HepG2 (cell line): ENCODE results near the gene HMGB2. TPM values are rescaled to one million over a fixed set of nuclear protein-coding genes. Genes with fewer than 3 reads are reported as not detected.

Experiments used
- ARNT ChIP-seq: fragments of 450-650 bp; IDR thresholded peaks from 2 replicates; pipeline ENCODE4 v1.6.1; 2017
- ATF5 ChIP-seq: sonication (generic); formaldehyde crosslinking; IDR thresholded peaks from 2 replicates; pipeline ENCODE4 v1.4.0; 2020; ENCODE audit warnings: mild to moderate bottlenecking, low read depth, missing genetic modification reagents
- CREM ChIP-seq, 2 experiments: sonication (generic) in 1 of 2; formaldehyde crosslinking in 1 of 2; IDR thresholded peaks; 2 replicates each; pipeline versions ENCODE4 v1.4.0 to v1.6.1; 2016 to 2020; ENCODE audit warnings: antibody characterized with exemption in 1 of 2, mild to moderate bottlenecking in 1 of 2, missing genetic modification reagents in 1 of 2
- GATAD2A ChIP-seq: IDR thresholded peaks from 2 replicates; pipeline ENCODE4 v1.6.1; 2016
- HMGXB4 ChIP-seq, 2 experiments: sonication (generic) in 1 of 2; formaldehyde crosslinking in 1 of 2; IDR thresholded peaks; 2 replicates each; pipeline versions ENCODE4 v1.4.0 to v1.6.1; 2018 to 2020; ENCODE audit warnings: missing genetic modification reagents in 2 of 2, borderline replicate concordance in 1 of 2, low read depth in 1 of 2, mild to moderate bottlenecking in 1 of 2, missing biosample characterization in 1 of 2
- HOXD1 ChIP-seq: sonication (generic); formaldehyde crosslinking; IDR thresholded peaks from 2 replicates; pipeline ENCODE4 v1.5.0; 2020; ENCODE audit warnings: missing genetic modification reagents
- KLF12 ChIP-seq: sonication (generic); formaldehyde crosslinking; IDR thresholded peaks from 2 replicates; pipeline ENCODE4 v1.4.0; 2020; ENCODE audit warnings: missing genetic modification reagents, borderline replicate concordance
- KLF16 ChIP-seq, 2 experiments: sonication (generic) in 1 of 2; formaldehyde crosslinking in 1 of 2; IDR thresholded peaks; 2 replicates each; pipeline versions ENCODE4 v1.6.1 to v1.8.0; 2016 to 2023; ENCODE audit warnings: missing genetic modification reagents in 2 of 2, missing compliant biosample characterization in 1 of 2
- MBD4 ChIP-seq: IDR thresholded peaks from 2 replicates; pipeline ENCODE4 v1.6.1; 2012; ENCODE audit warnings: low read length, inconsistent platforms, borderline replicate concordance
- MIER3 ChIP-seq: IDR thresholded peaks from 2 replicates; pipeline ENCODE4 v1.6.1; 2016; ENCODE audit warnings: missing compliant biosample characterization, borderline replicate concordance
- MLX ChIP-seq: IDR thresholded peaks from 2 replicates; pipeline ENCODE4 v1.6.1; 2016
- TEAD2 ChIP-seq: sonication (generic); formaldehyde crosslinking; IDR thresholded peaks from 2 replicates; pipeline ENCODE4 v1.9.0; 2021; ENCODE audit warnings: missing genetic modification reagents
- TMF1 ChIP-seq: sonication (generic); formaldehyde crosslinking; IDR thresholded peaks from 2 replicates; pipeline ENCODE4 v1.8.1; 2022; ENCODE audit warnings: low read depth, missing genetic modification reagents
- UBTF ChIP-seq: sonication (generic); formaldehyde crosslinking; IDR thresholded peaks from 2 replicates; pipeline ENCODE4 v1.4.0; 2020; ENCODE audit warnings: mild to moderate bottlenecking, missing genetic modification reagents
- ZBTB26 ChIP-seq: IDR thresholded peaks from 2 replicates; pipeline ENCODE4 v1.6.1; 2016; ENCODE audit warnings: missing compliant biosample characterization, missing genetic modification reagents, borderline replicate concordance
- ZC3H13 ChIP-seq: sonication (generic); formaldehyde crosslinking; IDR thresholded peaks from 2 replicates; pipeline ENCODE4 v1.8.1; 2023; ENCODE audit warnings: mild to moderate bottlenecking, missing genetic modification reagents, moderate library complexity
- ZNF143 ChIP-seq: sonication (generic); formaldehyde crosslinking; IDR thresholded peaks from 2 replicates; pipeline ENCODE4 v1.4.0; 2020; ENCODE audit warnings: missing genetic modification reagents
- ZNF597 ChIP-seq: sonication (generic); formaldehyde crosslinking; IDR thresholded peaks from 2 replicates; pipeline ENCODE4 v1.5.0; 2020; ENCODE audit warnings: missing genetic modification reagents
- ZNF740 ChIP-seq: sonication (generic); formaldehyde crosslinking; IDR thresholded peaks from 2 replicates; pipeline ENCODE4 v1.4.0; 2020; ENCODE audit warnings: missing genetic modification reagents
- ZSCAN31 ChIP-seq: sonication (generic); formaldehyde crosslinking; IDR thresholded peaks from 2 replicates; pipeline ENCODE4 v1.5.0; 2020; ENCODE audit warnings: low read depth, mild to moderate bottlenecking, missing genetic modification reagents
- polyA plus RNA-seq, 8 experiments: library from polyadenylated mRNA; depleted of rRNA in 3 of 8; stranded (reverse) in 7 of 8; unstranded in 1 of 8; fragments of >200 nt; fragmentation: Illumina TruSeq in 4 of 8; extraction: Trizol in 4 of 8; gene quantifications; 2 replicates each; pipeline versions ENCODE4 v1.2.1 to v1.2.3, GENCODE V29; 2011 to 2016; ENCODE audit warnings: low read depth in 4 of 8, missing spikeins in 1 of 8, mixed read lengths in 1 of 8; ENCODE audit not compliant: insufficient read depth in 1 of 8
- total RNA-seq, 5 experiments: library from RNA; depleted of rRNA; stranded (reverse); fragments of >200 nt; fragmentation: Illumina TruSeq; extraction: Trizol; gene quantifications; 2 replicates each; pipeline ENCODE4 v1.2.3, GENCODE V29; 2016; ENCODE audit warnings: low read depth in 1 of 5

The HMGB2 gene
- total and polyA plus RNA-seq, 2 of the 13 experiments (the other 11 are each of a cell fraction or from before 2014, with no cell fraction given), result 90.5 to 332 TPM

- TF ChIP-seq CREM (IDR thresholded peaks at IDR 0.05) (peak; percentile 87), CREM (CRISPR knock-in tag; IDR thresholded peaks at IDR 0.05) (no peak), ZNF597 (CRISPR knock-in tag) (no peak), HMGXB4 (CRISPR knock-in tag; IDR thresholded peaks at IDR 0.05; ENCODE audit: borderline replicate concordance in 1 of 2, low read depth in 1 of 2) (peak; percentile 59 to 82; a peak in 2 of 4 replicates), ZSCAN31 (peak; percentile 79), ARNT (no peak), ZNF740 (CRISPR knock-in tag) (no peak), MIER3 (peak; percentile 33; the same call in 1 of the 2 replicates), ZBTB26 (peak; percentile 63; the same call in 1 of the 2 replicates), TEAD2 (CRISPR knock-in tag) (no peak), ZNF143 (peak; percentile 91), ZC3H13 (CRISPR knock-in tag) (no peak), KLF16 (CRISPR knock-in tag; IDR thresholded peaks at IDR 0.05) (peak in 1 of 2 experiments; percentile 79; a peak in 1 of 4 replicates), MBD4 (no peak), KLF12 (CRISPR knock-in tag) (0 out of 2 replicates have a peak, but pooled peaks have one; percentile 43), ATF5 (CRISPR knock-in tag) (no peak), TMF1 (CRISPR knock-in tag) (0 out of 2 replicates have a peak, but pooled peaks have one; percentile 16), UBTF (CRISPR knock-in tag) (peak; percentile 79), GATAD2A (peak; percentile 20; the same call in 1 of the 2 replicates), MLX (0 out of 2 replicates have a peak, but pooled peaks have one; percentile 4), HOXD1 (0 out of 2 replicates have a peak, but pooled peaks have one; percentile 0)
These were observed 36.5 kb upstream of the HMGB2 start, which contains the start of gene SAP30 (continued) for GRCh38 chr4:173370477-173371291.
